ENCODE results near the gene TTLL8.

DNA sequence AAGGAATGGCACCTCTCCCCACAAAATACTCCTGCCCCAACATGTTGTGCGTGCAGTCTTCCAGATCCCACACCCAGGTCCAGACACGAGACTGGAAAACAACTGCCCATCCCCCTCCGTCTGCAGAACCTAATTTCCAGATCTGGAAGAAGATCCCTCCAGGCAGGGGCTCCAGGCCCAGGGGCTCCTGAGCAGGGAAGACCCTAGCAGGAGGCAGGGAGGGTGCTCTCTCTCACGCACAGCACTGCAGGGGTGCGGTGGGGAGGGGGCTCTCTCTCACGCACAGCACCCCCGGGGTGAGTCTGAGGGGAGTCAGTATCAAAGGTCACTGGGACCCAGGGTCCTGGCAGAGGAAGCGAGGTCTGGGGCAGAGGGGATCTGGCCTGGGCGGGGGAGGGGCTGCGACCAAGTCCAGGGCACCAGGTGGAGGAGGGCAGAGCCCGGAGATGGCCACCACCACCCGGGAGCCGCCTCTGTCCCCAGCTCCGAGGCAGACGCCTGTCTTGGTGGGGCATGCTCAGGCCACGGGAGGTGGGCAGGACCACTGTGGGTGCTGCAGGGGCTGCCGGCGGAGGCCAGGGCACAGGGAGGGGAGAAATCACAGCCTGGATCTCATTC is 25.5 kb upstream of the TTLL8 start:
- TF ChIP-seq, protein P1, sequence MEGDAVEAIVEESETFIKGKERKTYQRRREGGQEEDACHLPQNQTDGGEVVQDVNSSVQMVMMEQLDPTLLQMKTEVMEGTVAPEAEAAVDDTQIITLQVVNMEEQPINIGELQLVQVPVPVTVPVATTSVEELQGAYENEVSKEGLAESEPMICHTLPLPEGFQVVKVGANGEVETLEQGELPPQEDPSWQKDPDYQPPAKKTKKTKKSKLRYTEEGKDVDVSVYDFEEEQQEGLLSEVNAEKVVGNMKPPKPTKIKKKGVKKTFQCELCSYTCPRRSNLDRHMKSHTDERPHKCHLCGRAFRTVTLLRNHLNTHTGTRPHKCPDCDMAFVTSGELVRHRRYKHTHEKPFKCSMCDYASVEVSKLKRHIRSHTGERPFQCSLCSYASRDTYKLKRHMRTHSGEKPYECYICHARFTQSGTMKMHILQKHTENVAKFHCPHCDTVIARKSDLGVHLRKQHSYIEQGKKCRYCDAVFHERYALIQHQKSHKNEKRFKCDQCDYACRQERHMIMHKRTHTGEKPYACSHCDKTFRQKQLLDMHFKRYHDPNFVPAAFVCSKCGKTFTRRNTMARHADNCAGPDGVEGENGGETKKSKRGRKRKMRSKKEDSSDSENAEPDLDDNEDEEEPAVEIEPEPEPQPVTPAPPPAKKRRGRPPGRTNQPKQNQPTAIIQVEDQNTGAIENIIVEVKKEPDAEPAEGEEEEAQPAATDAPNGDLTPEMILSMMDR (IDR thresholded peaks at IDR 0.05): no peak
- TF ChIP-seq POLR2A (IDR thresholded peaks at IDR 0.05) (no peak), POLR2AphosphoS5 (IDR thresholded peaks at IDR 0.05) (no peak)
